Heart left ventricle (tissue), 16 donors: Measurements from ENCODE around the gene GADD45B. TPM values are rescaled to one million over a fixed set of nuclear protein-coding genes. Genes with fewer than 3 reads are reported as not detected.
A peak's percentile ranks its signal among the peaks of the same experiment; 100 is the strongest.

Source experiments
- ATAC-seq, 4 donors: fragments of 200-7000 bp; cut with Tn5 transposase; one replicate each; pipeline ENCODE4 v1.9.1; 2020 to 2022; ENCODE audit warnings: moderate library complexity in 4 of 4, mild to moderate bottlenecking in 3 of 4, moderate number of reproducible peaks in 1 of 4
- DNase-seq, 5 donors: peaks; one replicate each; pipeline ENCODE4 v3.0.0-alpha.2; 2020
- H3K27ac ChIP-seq, 12 donors: fragments of 200-600 bp; sonication (generic) in 4 of 12; one replicate each; pipeline versions ENCODE4 v1.5.0 to v1.8.0; 2016 to 2022; ENCODE audit warnings: mild to moderate bottlenecking in 2 of 12
- H3K27me3 ChIP-seq, 9 donors: fragments of 200-600 bp; sonication (generic) in 2 of 9; one replicate each; pipeline versions ENCODE4 v1.5.1 to v1.8.0; 2016 to 2022; ENCODE audit warnings: mild to moderate bottlenecking in 3 of 9
- H3K36me3 ChIP-seq, 9 donors: fragments of 200-600 bp; sonication (generic) in 2 of 9; one replicate each; pipeline versions ENCODE4 v1.5.0 to v1.8.0; 2018 to 2022; ENCODE audit warnings: mild to moderate bottlenecking in 2 of 9
- H3K4me1 ChIP-seq, 12 donors: fragments of 200-600 bp; sonication (generic) in 4 of 12; one replicate each; pipeline versions ENCODE4 v1.5.0 to v1.8.0; 2016 to 2022; ENCODE audit warnings: mild to moderate bottlenecking in 3 of 12
- H3K4me3 ChIP-seq, 12 donors: fragments of 200-600 bp; sonication (generic) in 4 of 12; one replicate each; pipeline versions ENCODE4 v1.5.0 to v1.8.0; 2017 to 2022; ENCODE audit warnings: mild to moderate bottlenecking in 9 of 12, moderate library complexity in 4 of 12
- H3K9me3 ChIP-seq, 12 donors: fragments of 200-600 bp; sonication (generic) in 4 of 12; one replicate each; pipeline versions ENCODE4 v1.5.0 to v1.8.0; 2016 to 2022; ENCODE audit warnings: mild to moderate bottlenecking in 1 of 12
- CTCF ChIP-seq, 12 donors: fragments of 200-600 bp; sonication (generic) in 4 of 12; IDR thresholded peaks; one replicate each; pipeline versions ENCODE4 v1.5.0 to v1.8.0; 2018 to 2022; ENCODE audit warnings: antibody characterized with exemption in 12 of 12, mild to moderate bottlenecking in 5 of 12
- POLR2A ChIP-seq, 2 donors: fragments of 450-650 bp; IDR thresholded peaks; one replicate each; pipeline ENCODE4 v1.6.1; 2017; ENCODE audit warnings: antibody characterized with exemption in 2 of 2, mild to moderate bottlenecking in 2 of 2, moderate library complexity in 2 of 2
- WGBS, 4 donors: extraction: QIAGEN DNeasy Blood & Tissue Kit in 2 of 4; methylation state at CpG; one replicate each; pipeline versions ENCODE4 v1.1.5 to v1.1.7; 2013 to 2018; 5-methylcytosine and 5-hydroxymethylcytosine counted together
- intact Hi-C, 10 donors: fragments of 100-400 bp; cut with DNase I; formaldehyde crosslinking; loops; one replicate each; pipeline versions ENCODE4 v1.11.1 to v1.14.2; 2022
- polyA plus RNA-seq, 2 donors: library from polyadenylated mRNA; stranded (reverse); fragments of 200-250 nt; gene quantifications; one replicate each; pipeline ENCODE4 v1.2.3, GENCODE V29; 2013
- total RNA-seq, 9 donors: library from RNA; depleted of rRNA in 2 of 9; stranded (reverse); fragments of >200 nt in 2 of 9; fragmentation: NEBNext Ultra II Directional in 3 of 9; extraction: Animal tissue kit (Norgen Biotek cat#: 25700) in 3 of 9; gene quantifications; one replicate each; pipeline versions ENCODE4 v1.1.0 to v1.2.4, GENCODE V29; 2016 to 2023
- donor health status: ischemic (EF 13 %, LVEDD 7.1; RV severe dilation, severe dysfunction).
- donor health status: healthy with polysubstance abuse.
- donor health status: DM: no; HTN: yes; CAD: no.
- donor health status: DM: no; HTN: no; CAD: no.
- donor health status: ischemic (EF 25% LVEDD 6.9; RV normal size, moderate dysfunction).
- donor health status: ischemic (EF 25% LVEDD 5.7; RV mildly dilated, moderate dysfunction).
- donor health status: healthy.
- donor health status: DM: yes; HTN: yes; CAD: no.
- donor health status: ischemic (EF 35%, LVEDD 5.7; RV mildly dilated, moderate dysfunction).
- donor health status: nonischemic (EF 11% LVEDD 7.7; RV severe dilation, severe dysfunction).
- donor health status: DM: yes; HTN: yes; CAD: no.
- donor health status: PGD.
- donor health status: ischemic (EF 29% LVEDD 5.4; RV normal size, mild dysfunction).
- donor health status: nonischemic (EF 23%, LVEDD 6.1; RV moderate dilation, normal function).

The GADD45B gene
- total and polyA plus RNA-seq, 11 donors: 20.3 to 155 (median 47.3) TPM

- intact Hi-C loops: no loop called here
- no peak for TF ChIP-seq POLR2A (IDR thresholded peaks at IDR 0.05)
- TF ChIP-seq CTCF (IDR thresholded peaks at IDR 0.05): no peak
Measured at GRCh38 chr19:2519482-2519881, 43.6 kb downstream of the GADD45B start.

GRCh38 chr19:2523630-2524311 lies 47.8 kb downstream of the GADD45B start:
- Histone ChIP-seq H3K9me3 (no peaks in the 10 kb centered on the region), H3K4me1 (peaks cover 0 to 20% (median 7%) of the 10 kb centered on the region in 12 donors), H3K27me3 (no peaks in the 10 kb centered on the region), H3K27ac (no peak overlapping the region), H3K36me3 (no peaks in the 10 kb centered on the region), H3K4me3 (no peak overlapping the region)
- WGBS, 4 donors: 72 to 85% (median 76%) methylated on average over 20 of the region's 20 CpGs
- intact Hi-C loops: no loop called here
- DNase-seq (no peak), ATAC-seq (no peak)
- TF ChIP-seq POLR2A (IDR thresholded peaks at IDR 0.05) (no peak), CTCF (IDR thresholded peaks at IDR 0.05) (peak in 1 of 12 donors; percentile 6)

More at GRCh38 chr19:2519482-2519881, 43.6 kb downstream of the GADD45B start:
- no peaks in the 10 kb centered on the region for H3K9me3 ChIP-seq
- ATAC-seq: no peak
- H3K4me1 ChIP-seq: peaks cover 0 to 13% (median 0%) of the 10 kb centered on the region in 12 donors
- H3K27me3 ChIP-seq: no peaks in the 10 kb centered on the region
- DNase-seq: no peak
- no peak overlapping the region for H3K4me3 ChIP-seq
- H3K27ac ChIP-seq: no peak overlapping the region
- 85 to 97% (median 89%) methylated on average over 6 of the region's 6 CpGs for WGBS, 4 donors
- no peaks in the 10 kb centered on the region for H3K36me3 ChIP-seq

- ATAC-seq: peak in 1 of 4 donors; percentile 15
- 86 to 96% (median 93%) methylated on average over 16 of the region's 16 CpGs for WGBS, 4 donors
- Histone ChIP-seq H3K27me3 (no peaks in the 10 kb centered on the region), H3K4me3 (no peak overlapping the region), H3K9me3 (no peaks in the 10 kb centered on the region), H3K27ac (no peak overlapping the region), H3K4me1 (peaks cover 0 to 20% (median 7%) of the 10 kb centered on the region in 12 donors), H3K36me3 (no peaks in the 10 kb centered on the region)
- no peak for DNase-seq
- intact Hi-C loops: no loop called here
- TF ChIP-seq CTCF (IDR thresholded peaks at IDR 0.05) (no peak), POLR2A (IDR thresholded peaks at IDR 0.05) (no peak)
Measured at GRCh38 chr19:2524361-2524839, 48.5 kb downstream of the GADD45B start.

- Histone ChIP-seq H3K4me3 (peak overlapping the region in 9 of 12 donors; percentile 1 to 40 (median 24)), H3K4me1 (peaks cover 0 to 20% (median 7%) of the 10 kb centered on the region in 12 donors), H3K27ac (peak overlapping the region in 2 of 12 donors; percentile 14 to 60), H3K36me3 (no peaks in the 10 kb centered on the region), H3K9me3 (no peaks in the 10 kb centered on the region), H3K27me3 (no peaks in the 10 kb centered on the region)
- ATAC-seq: peak; percentile 40 to 74 (median 66)
- WGBS, 4 donors: 42 to 57% (median 48%) methylated on average over 25 to 45 of the region's 45 CpGs
- no peak for TF ChIP-seq POLR2A (IDR thresholded peaks at IDR 0.05)
- no peak for TF ChIP-seq CTCF (IDR thresholded peaks at IDR 0.05)
- DNase-seq: peak in 3 of 5 donors; percentile 54 to 68 (median 56)
- intact Hi-C loops: loop anchor here in 1 of 10 donors (5.0 kb wide), 1 partner anchor 48 kb away; the partner anchor contains the start of gene GADD45B
Measured at GRCh38 chr19:2524840-2525723, 49.2 kb downstream of the GADD45B start.
